ENCODE results near the gene RALGDS. TPM values are rescaled to one million over a fixed set of nuclear protein-coding genes. Genes with fewer than 3 reads are reported as not detected.

RALGDS gene
- total and polyA plus RNA-seq, 2 of the 13 experiments (the other 11 are each of a cell fraction or from before 2014, with no cell fraction given), result 12.9 to 25.5 TPM

GRCh38 chr9:133147412-133148198, 26.6 kb upstream of the RALGDS start (continued):
- TF ChIP-seq ZBTB4 (CRISPR knock-in tag; IDR thresholded peaks at IDR 0.05; ENCODE audit: borderline replicate concordance), result no peak
- TF ChIP-seq SRF (IDR thresholded peaks at IDR 0.05; ENCODE audit: low read depth, low read length), result no peak
- TF ChIP-seq PHB2 (IDR thresholded peaks at IDR 0.05; ENCODE audit: partially characterized antibody), result no peak
- no peak for TF ChIP-seq TMF1 (CRISPR knock-in tag; IDR thresholded peaks at IDR 0.05; ENCODE audit: low read depth)
- no peak for TF ChIP-seq RAD51 (IDR thresholded peaks at IDR 0.05; ENCODE audit: borderline replicate concordance)
- no peak for TF ChIP-seq CHD2 (IDR thresholded peaks at IDR 0.05; ENCODE audit: low read depth, low read length)
- no peak for TF ChIP-seq DPF2 (CRISPR knock-in tag; IDR thresholded peaks at IDR 0.05; ENCODE audit: borderline replicate concordance, low read depth)
- TF ChIP-seq ZNF382 (CRISPR knock-in tag; IDR thresholded peaks at IDR 0.05; ENCODE audit: borderline replicate concordance), result no peak
- no peak for TF ChIP-seq ZNF281 (CRISPR knock-in tag; IDR thresholded peaks at IDR 0.05; ENCODE audit: borderline replicate concordance)
- TF ChIP-seq ZNF660 (CRISPR knock-in tag; IDR thresholded peaks at IDR 0.05; ENCODE audit: borderline replicate concordance, low read depth), result no peak
- peak; percentile 50; the same call in 1 of the 2 replicates for TF ChIP-seq SIN3A (IDR thresholded peaks at IDR 0.05; ENCODE audit: borderline replicate concordance, low read depth, low read length)
- TF ChIP-seq MAZ (IDR thresholded peaks at IDR 0.05; ENCODE audit: borderline replicate concordance, low read depth, low read length), result no peak
- TF ChIP-seq MAZ (CRISPR knock-in tag; IDR thresholded peaks at IDR 0.05; ENCODE audit: low read depth), result 0 out of 2 replicates have a peak, but pooled peaks have one; percentile 19
- no peak for TF ChIP-seq XBP1 (CRISPR knock-in tag; IDR thresholded peaks at IDR 0.05)
- no peak for TF ChIP-seq MAF1 (CRISPR knock-in tag; IDR thresholded peaks at IDR 0.05; ENCODE audit: borderline replicate concordance)
- no peak for TF ChIP-seq FOXO4 (CRISPR knock-in tag; conservative IDR thresholded peaks at IDR 0.05)
- no peak for TF ChIP-seq ZNF383 (CRISPR knock-in tag; IDR thresholded peaks at IDR 0.05; ENCODE audit: borderline replicate concordance)
- no peak for TF ChIP-seq NFATC3 (CRISPR knock-in tag; IDR thresholded peaks at IDR 0.05)
- TF ChIP-seq CTCF (CRISPR knock-in tag; IDR thresholded peaks at IDR 0.05), result peak; percentile 90
